Mesendoderm (in vitro differentiated cells): ENCODE measurements around the gene CUL5.

Source experiments
- DNase-seq: peaks from one replicate; pipeline ENCODE4 v3.0.0; 2013
- H2AK5ac ChIP-seq: 2 replicates; pipeline ENCODE4 v1.6.1; 2013; ENCODE audit warnings: low read length, inconsistent platforms
- H2BK120ac ChIP-seq: 2 replicates; pipeline ENCODE4 v1.6.1; 2013; ENCODE audit warnings: low read depth, mild to moderate bottlenecking, low read length, moderate library complexity, mixed read lengths
- H2BK15ac ChIP-seq: replicated peaks from 2 replicates; pipeline ENCODE4 v1.6.1; 2013; ENCODE audit warnings: low read depth, mild to moderate bottlenecking, moderate library complexity
- H2BK5ac ChIP-seq: 2 replicates; pipeline ENCODE4 v1.6.1; 2013; ENCODE audit warnings: low read length, inconsistent platforms
- H3K18ac ChIP-seq: 2 replicates; pipeline ENCODE4 v1.6.1; 2013; ENCODE audit warnings: mild to moderate bottlenecking, low read length, mixed read lengths
- H3K23ac ChIP-seq: one replicate; pipeline ENCODE4 v1.6.1; 2013; ENCODE audit warnings: low read length
- H3K27ac ChIP-seq: 2 replicates; pipeline ENCODE4 v1.5.1; 2013; ENCODE audit warnings: low read depth, mild to moderate bottlenecking, inconsistent platforms, low read length, moderate library complexity
- H3K27me3 ChIP-seq: 2 replicates; pipeline ENCODE4 v1.6.1; 2013; ENCODE audit warnings: low read length, control low read depth, mild to moderate bottlenecking, inconsistent platforms; ENCODE audit not compliant: insufficient read depth, poor library complexity
- H3K36me3 ChIP-seq: 2 replicates; pipeline ENCODE4 v1.6.1; 2013; ENCODE audit warnings: low read length, inconsistent platforms; ENCODE audit not compliant: control insufficient read depth, insufficient read depth
- H3K4ac ChIP-seq: one replicate; pipeline ENCODE4 v1.6.1; 2013; ENCODE audit warnings: low read depth, mild to moderate bottlenecking, low read length, moderate library complexity
- H3K4me1 ChIP-seq: 2 replicates; pipeline ENCODE4 v1.6.1; 2013; ENCODE audit warnings: low read depth, low read length, inconsistent platforms; ENCODE audit not compliant: control insufficient read depth
- H3K4me2 ChIP-seq: 2 replicates; pipeline ENCODE4 v1.6.1; 2013; ENCODE audit warnings: low read length
- H3K4me3 ChIP-seq: 2 replicates; pipeline ENCODE4 v1.5.1; 2013; ENCODE audit warnings: mild to moderate bottlenecking, low read length
- H3K56ac ChIP-seq: one replicate; pipeline ENCODE4 v1.6.1; 2013; ENCODE audit warnings: low read length
- H3K79me1 ChIP-seq: 2 replicates; pipeline ENCODE4 v1.6.1; 2013; ENCODE audit warnings: low read length, inconsistent platforms
- H3K79me2 ChIP-seq: 2 replicates; pipeline ENCODE4 v1.6.1; 2013; ENCODE audit warnings: mild to moderate bottlenecking, low read length; ENCODE audit not compliant: control insufficient read depth, insufficient read depth
- H3K9ac ChIP-seq: 2 replicates; pipeline ENCODE4 v1.6.1; 2013; ENCODE audit warnings: low read length, inconsistent platforms
- H4K5ac ChIP-seq: one replicate; pipeline ENCODE4 v1.6.1; 2013; ENCODE audit warnings: low read length
- H4K8ac ChIP-seq: one replicate; pipeline ENCODE4 v1.6.1; 2013; ENCODE audit warnings: low read depth, mild to moderate bottlenecking, control low read depth, low read length, moderate library complexity
- WGBS: extraction: QIAGEN DNeasy Blood & Tissue Kit; methylation state at CpG from one replicate; pipeline ENCODE4 v1.1.7; 2013; ENCODE audit warnings: low lambda C conversion rate, missing lambda C conversion rate; ENCODE audit not compliant: insufficient coverage; ENCODE audit errors: extremely low coverage; 5-methylcytosine and 5-hydroxymethylcytosine counted together

The CUL5 gene

GRCh38 chr11:108093128-108093904 is 84.6 kb downstream of the CUL5 start:
- no CpG with 5 or more reads among the region's 4 CpGs for WGBS
- H4K5ac ChIP-seq, result no peak overlapping the region
- H3K4me1 ChIP-seq, result no peaks in the 10 kb centered on the region
- no peak overlapping the region for H2BK5ac ChIP-seq
- no peaks in the 10 kb centered on the region for H3K36me3 ChIP-seq
- H3K18ac ChIP-seq, result no peak overlapping the region
- no peak overlapping the region for H3K23ac ChIP-seq
- H4K8ac ChIP-seq, result no peak overlapping the region
- peak; percentile 69 for DNase-seq
- no peak overlapping the region for H3K9ac ChIP-seq
- H2BK120ac ChIP-seq, result no peak overlapping the region
- no peaks in the 10 kb centered on the region for H3K79me2 ChIP-seq
- H3K4me3 ChIP-seq, result no peak overlapping the region
- H3K4ac ChIP-seq, result no peak overlapping the region
- no peaks in the 10 kb centered on the region for H3K27me3 ChIP-seq
- no peak overlapping the region for H3K4me2 ChIP-seq
- H2AK5ac ChIP-seq, result no peak overlapping the region
- no peak overlapping the region for H3K27ac ChIP-seq
- H2BK15ac ChIP-seq, result no peak overlapping the region
- H3K79me1 ChIP-seq, result no peaks in the 10 kb centered on the region
- no peak overlapping the region for H3K56ac ChIP-seq

- Histone ChIP-seq H3K4me2 (no peak overlapping the region), H3K56ac (no peak overlapping the region), H3K79me1 (no peaks in the 10 kb centered on the region), H3K27me3 (no peaks in the 10 kb centered on the region), H3K4ac (no peak overlapping the region), H3K79me2 (no peaks in the 10 kb centered on the region), H3K4me1 (no peaks in the 10 kb centered on the region), H2BK15ac (no peak overlapping the region), H2AK5ac (no peak overlapping the region), H3K18ac (no peak overlapping the region), H3K9ac (no peak overlapping the region), H2BK5ac (no peak overlapping the region), H3K23ac (no peak overlapping the region), H4K5ac (no peak overlapping the region), H3K4me3 (no peak overlapping the region), H3K27ac (no peak overlapping the region), H4K8ac (no peak overlapping the region), H2BK120ac (no peak overlapping the region), H3K36me3 (no peaks in the 10 kb centered on the region)
- no CpG with 5 or more reads among the region's 3 CpGs for WGBS
- DNase-seq, result no peak
These were observed 88.5 kb downstream of the CUL5 start for GRCh38 chr11:108097179-108097578.

- no peak overlapping the region for H4K5ac ChIP-seq
- H3K4me3 ChIP-seq, result no peak overlapping the region
- no peak overlapping the region for H3K27ac ChIP-seq
- no peak overlapping the region for H2BK15ac ChIP-seq
- H2BK5ac ChIP-seq, result no peak overlapping the region
- H3K56ac ChIP-seq, result no peak overlapping the region
- H2AK5ac ChIP-seq, result no peak overlapping the region
- no peak overlapping the region for H3K4me2 ChIP-seq
- no peaks in the 10 kb centered on the region for H3K27me3 ChIP-seq
- no peaks in the 10 kb centered on the region for H3K4me1 ChIP-seq
- H3K79me1 ChIP-seq, result no peaks in the 10 kb centered on the region
- no peaks in the 10 kb centered on the region for H3K36me3 ChIP-seq
- H3K79me2 ChIP-seq, result no peaks in the 10 kb centered on the region
- no peak overlapping the region for H4K8ac ChIP-seq
- no peak overlapping the region for H3K4ac ChIP-seq
- no peak overlapping the region for H2BK120ac ChIP-seq
- no CpG with 5 or more reads among the region's 1 CpG for WGBS
- no peak overlapping the region for H3K9ac ChIP-seq
- no peak for DNase-seq
- H3K18ac ChIP-seq, result no peak overlapping the region
- H3K23ac ChIP-seq, result no peak overlapping the region
These were observed 92.5 kb downstream of the CUL5 start for GRCh38 chr11:108101090-108101775.

GRCh38 chr11:108111126-108111525 is 102.4 kb downstream of the CUL5 start:
- peak; percentile 14 for DNase-seq
- H2BK5ac ChIP-seq, result no peak overlapping the region
- no peak overlapping the region for H2BK120ac ChIP-seq
- no peak overlapping the region for H2BK15ac ChIP-seq
- H3K79me2 ChIP-seq, result no peaks in the 10 kb centered on the region
- no peak overlapping the region for H3K4me2 ChIP-seq
- no peaks in the 10 kb centered on the region for H3K79me1 ChIP-seq
- no peak overlapping the region for H4K5ac ChIP-seq
- no peak overlapping the region for H4K8ac ChIP-seq
- no peak overlapping the region for H3K56ac ChIP-seq
- no CpG with 5 or more reads among the region's 4 CpGs for WGBS
- H3K4ac ChIP-seq, result no peak overlapping the region
- no peak overlapping the region for H3K23ac ChIP-seq
- no peaks in the 10 kb centered on the region for H3K27me3 ChIP-seq
- no peak overlapping the region for H3K18ac ChIP-seq
- no peaks in the 10 kb centered on the region for H3K36me3 ChIP-seq
- H3K4me1 ChIP-seq, result no peaks in the 10 kb centered on the region
- H3K27ac ChIP-seq, result no peak overlapping the region
- H3K9ac ChIP-seq, result no peak overlapping the region
- H3K4me3 ChIP-seq, result no peak overlapping the region
- H2AK5ac ChIP-seq, result no peak overlapping the region

GRCh38 chr11:108112057-108112456 is 103.4 kb downstream of the CUL5 start:
- Histone ChIP-seq H3K23ac (no peak overlapping the region), H4K5ac (no peak overlapping the region), H3K56ac (no peak overlapping the region), H3K4me3 (no peak overlapping the region), H3K36me3 (no peaks in the 10 kb centered on the region), H3K9ac (no peak overlapping the region), H4K8ac (no peak overlapping the region), H3K27ac (no peak overlapping the region), H2AK5ac (no peak overlapping the region), H3K4me1 (no peaks in the 10 kb centered on the region), H3K18ac (no peak overlapping the region), H3K79me1 (no peaks in the 10 kb centered on the region), H3K4ac (no peak overlapping the region), H2BK120ac (no peak overlapping the region), H3K79me2 (no peaks in the 10 kb centered on the region), H2BK15ac (no peak overlapping the region), H3K4me2 (no peak overlapping the region), H3K27me3 (no peaks in the 10 kb centered on the region), H2BK5ac (no peak overlapping the region)
- no CpG with 5 or more reads among the region's 2 CpGs for WGBS
- no peak for DNase-seq
